Measurements from ENCODE around the gene TRPC4.

Gene TRPC4

GRCh38 chr13:37651891-37652290 lies 217.7 kb downstream of the TRPC4 start:
- DNase-seq = no peak

GRCh38 chr13:37648609-37649008 lies 221.0 kb downstream of the TRPC4 start:
- DNase-seq = no peak

- DNase-seq = no peak
Observed at GRCh38 chr13:37647031-37647650, 222.4 kb downstream of the TRPC4 start.

- no peak for DNase-seq
Observed at GRCh38 chr13:37646531-37646930, 223.0 kb downstream of the TRPC4 start.

- no peak for DNase-seq
Observed at GRCh38 chr13:37645181-37645740, 224.3 kb downstream of the TRPC4 start.

- DNase-seq = no peak
Observed at GRCh38 chr13:37641391-37641790, 228.2 kb downstream of the TRPC4 start.

- DNase-seq = no peak
Observed at GRCh38 chr13:37640499-37640898, 229.1 kb downstream of the TRPC4 start.

GRCh38 chr13:37636701-37637100 lies 232.9 kb downstream of the TRPC4 start:
- DNase-seq = no peak

GRCh38 chr13:37632294-37632693 lies 237.3 kb downstream of the TRPC4 start:
- no peak for DNase-seq

- no peak for DNase-seq
Observed at GRCh38 chr13:37627428-37627827, 242.1 kb downstream of the TRPC4 start.

GRCh38 chr13:37621811-37622361 lies 247.7 kb downstream of the TRPC4 start:
- no peak for DNase-seq

GRCh38 chr13:37618554-37618953 lies 251.0 kb downstream of the TRPC4 start:
- no peak for DNase-seq

GRCh38 chr13:37617173-37617572 lies 252.4 kb downstream of the TRPC4 start:
- DNase-seq = no peak

GRCh38 chr13:37616131-37616530 lies 253.4 kb downstream of the TRPC4 start:
- DNase-seq = no peak

GRCh38 chr13:37615276-37615675 lies 254.3 kb downstream of the TRPC4 start:
- no peak for DNase-seq

- no peak for DNase-seq
Observed at GRCh38 chr13:37613638-37614037, 255.9 kb downstream of the TRPC4 start.

GRCh38 chr13:37613236-37613635 lies 256.3 kb downstream of the TRPC4 start:
- DNase-seq = no peak

GRCh38 chr13:37608750-37609339 lies 260.7 kb downstream of the TRPC4 start:
- no peak for DNase-seq

GRCh38 chr13:37602733-37603381 lies 266.7 kb downstream of the TRPC4 start:
- DNase-seq = no peak

- DNase-seq = no peak
Observed at GRCh38 chr13:37601648-37602440, 267.7 kb downstream of the TRPC4 start.

GRCh38 chr13:37599519-37599918 lies 270.1 kb downstream of the TRPC4 start:
- no peak for DNase-seq

- no peak for DNase-seq
Observed at GRCh38 chr13:37598597-37598996, 271.0 kb downstream of the TRPC4 start, which contains the start of gene POSTN. POSTN (minus strand) TSS chr13:37598768; CDS start chr13:37598726, 42 bp downstream.

- DNase-seq = no peak
Observed at GRCh38 chr13:37597477-37598025, 272.0 kb downstream of the TRPC4 start.
